HepG2 (cell line): ENCODE results near the gene IFT172. TPM values are rescaled to one million over a fixed set of nuclear protein-coding genes. Genes with fewer than 3 reads are reported as not detected.
A peak's percentile ranks its signal among the peaks of the same experiment; 100 is the strongest.

Experiments used
- CBX2 ChIP-seq, 2 experiments: fragments of 200-600 bp in 1 of 2; sonication (generic); formaldehyde crosslinking in 1 of 2; IDR thresholded peaks; 2 replicates each; pipeline versions ENCODE4 v1.7.0 to v1.8.1; 2018 to 2022; ENCODE audit warnings: low read depth in 2 of 2, low read length in 1 of 2, mild to moderate bottlenecking in 1 of 2, missing genetic modification reagents in 1 of 2
- FOXO1 ChIP-seq: sonication (generic); formaldehyde crosslinking; IDR thresholded peaks from 2 replicates; pipeline ENCODE4 v1.4.0; 2020; ENCODE audit warnings: missing genetic modification reagents
- HNRNPLL ChIP-seq: fragments of 200-400 bp; formaldehyde crosslinking; IDR thresholded peaks from 2 replicates; pipeline ENCODE4 v1.6.1; 2017; ENCODE audit warnings: mild to moderate bottlenecking, low read depth, low read length; ENCODE audit not compliant: poor library complexity, severe bottlenecking
- KLF15 ChIP-seq: sonication (generic); formaldehyde crosslinking; IDR thresholded peaks from 2 replicates; pipeline ENCODE4 v1.8.1; 2023; ENCODE audit warnings: borderline replicate concordance, mild to moderate bottlenecking, inconsistent platforms, missing genetic modification reagents, mixed read lengths
- LBX2 ChIP-seq: sonication (generic); formaldehyde crosslinking; IDR thresholded peaks from 2 replicates; pipeline ENCODE4 v1.5.0; 2020; ENCODE audit warnings: missing genetic modification reagents, mild to moderate bottlenecking, borderline replicate concordance
- MED1 ChIP-seq: sonication (generic); formaldehyde crosslinking; IDR thresholded peaks from 2 replicates; pipeline ENCODE4 v1.4.0; 2020; ENCODE audit warnings: missing genetic modification reagents
- MTF2 ChIP-seq: sonication (generic); formaldehyde crosslinking; IDR thresholded peaks from 2 replicates; pipeline ENCODE4 v1.5.0; 2020; ENCODE audit warnings: missing genetic modification reagents, borderline replicate concordance
- NCOR1 ChIP-seq: fragments of 200-600 bp; sonication (generic); IDR thresholded peaks from 2 replicates; pipeline ENCODE4 v1.7.0; 2017; ENCODE audit warnings: antibody characterized with exemption, low read length, borderline replicate concordance
- NFYB ChIP-seq: sonication (generic); formaldehyde crosslinking; IDR thresholded peaks from 2 replicates; pipeline ENCODE4 v1.4.0; 2020; ENCODE audit warnings: missing genetic modification reagents
- PHF5A ChIP-seq: IDR thresholded peaks from one replicate; pipeline ENCODE4 v1.6.1; 2018; ENCODE audit warnings: low read depth, missing genetic modification reagents; ENCODE audit not compliant: unreplicated experiment
- REST ChIP-seq, 2 experiments: IDR thresholded peaks; 2 replicates each; pipeline ENCODE4 v1.6.1; 2011 to 2012; ENCODE audit warnings: low read length in 2 of 2, borderline replicate concordance in 1 of 2, low read depth in 1 of 2, mild to moderate bottlenecking in 1 of 2, moderate library complexity in 1 of 2
- ZKSCAN5 ChIP-seq: sonication (generic); formaldehyde crosslinking; IDR thresholded peaks from 2 replicates; pipeline ENCODE4 v1.5.1; 2020; ENCODE audit warnings: mild to moderate bottlenecking, missing genetic modification reagents
- ZNF121 ChIP-seq: sonication (generic); formaldehyde crosslinking; IDR thresholded peaks from 2 replicates; pipeline ENCODE4 v1.5.0; 2020; ENCODE audit warnings: mild to moderate bottlenecking, missing genetic modification reagents
- ZNF224 ChIP-seq: sonication (generic); formaldehyde crosslinking; IDR thresholded peaks from 2 replicates; pipeline ENCODE4 v1.5.0; 2020; ENCODE audit warnings: mild to moderate bottlenecking, missing genetic modification reagents
- ZNF225 ChIP-seq: sonication (generic); formaldehyde crosslinking; IDR thresholded peaks from 2 replicates; pipeline ENCODE4 v1.4.0; 2020; ENCODE audit warnings: mild to moderate bottlenecking, missing genetic modification reagents
- ZNF230 ChIP-seq: sonication (generic); formaldehyde crosslinking; IDR thresholded peaks from 2 replicates; pipeline ENCODE4 v1.4.0; 2020; ENCODE audit warnings: mild to moderate bottlenecking, missing genetic modification reagents
- ZNF33B ChIP-seq: sonication (generic); formaldehyde crosslinking; IDR thresholded peaks from 2 replicates; pipeline ENCODE4 v1.5.1; 2020; ENCODE audit warnings: mild to moderate bottlenecking, missing genetic modification reagents
- ZNF619 ChIP-seq: sonication (generic); formaldehyde crosslinking; IDR thresholded peaks from 2 replicates; pipeline ENCODE4 v1.4.0; 2020; ENCODE audit warnings: mild to moderate bottlenecking, missing genetic modification reagents
- ZNF737 ChIP-seq: sonication (generic); formaldehyde crosslinking; IDR thresholded peaks from 2 replicates; pipeline ENCODE4 v1.5.0; 2020; ENCODE audit warnings: missing genetic modification reagents, mild to moderate bottlenecking, borderline replicate concordance
- ZNF777 ChIP-seq: sonication (generic); formaldehyde crosslinking; IDR thresholded peaks from 2 replicates; pipeline ENCODE4 v1.4.0; 2020; ENCODE audit warnings: missing genetic modification reagents
- ZNF879 ChIP-seq: sonication (generic); formaldehyde crosslinking; IDR thresholded peaks from 2 replicates; pipeline ENCODE4 v1.8.1; 2023; ENCODE audit warnings: missing genetic modification reagents
- ZSCAN30 ChIP-seq: sonication (generic); formaldehyde crosslinking; IDR thresholded peaks from 2 replicates; pipeline ENCODE4 v1.5.0; 2020; ENCODE audit warnings: mild to moderate bottlenecking, missing genetic modification reagents
- ZSCAN5A ChIP-seq: sonication (generic); formaldehyde crosslinking; IDR thresholded peaks from 2 replicates; pipeline ENCODE4 v1.8.0; 2022; ENCODE audit warnings: mild to moderate bottlenecking, missing genetic modification reagents, borderline replicate concordance
- polyA plus RNA-seq, 8 experiments: library from polyadenylated mRNA; depleted of rRNA in 3 of 8; stranded (reverse) in 7 of 8; unstranded in 1 of 8; fragments of >200 nt; fragmentation: Illumina TruSeq in 4 of 8; extraction: Trizol in 4 of 8; gene quantifications; 2 replicates each; pipeline versions ENCODE4 v1.2.1 to v1.2.3, GENCODE V29; 2011 to 2016; ENCODE audit warnings: low read depth in 4 of 8, missing spikeins in 1 of 8, mixed read lengths in 1 of 8; ENCODE audit not compliant: insufficient read depth in 1 of 8
- total RNA-seq, 5 experiments: library from RNA; depleted of rRNA; stranded (reverse); fragments of >200 nt; fragmentation: Illumina TruSeq; extraction: Trizol; gene quantifications; 2 replicates each; pipeline ENCODE4 v1.2.3, GENCODE V29; 2016; ENCODE audit warnings: low read depth in 1 of 5
- TF ChIP-seq, protein P1 (sequence below): sonication (generic); formaldehyde crosslinking; IDR thresholded peaks from 2 replicates; pipeline ENCODE4 v1.5.0; 2020; ENCODE audit warnings: missing genetic modification reagents

The IFT172 gene
- total and polyA plus RNA-seq, 2 of the 13 experiments (the other 11 are each of a cell fraction or from before 2014, with no cell fraction given), result 21.6 to 35.7 TPM

DNA sequence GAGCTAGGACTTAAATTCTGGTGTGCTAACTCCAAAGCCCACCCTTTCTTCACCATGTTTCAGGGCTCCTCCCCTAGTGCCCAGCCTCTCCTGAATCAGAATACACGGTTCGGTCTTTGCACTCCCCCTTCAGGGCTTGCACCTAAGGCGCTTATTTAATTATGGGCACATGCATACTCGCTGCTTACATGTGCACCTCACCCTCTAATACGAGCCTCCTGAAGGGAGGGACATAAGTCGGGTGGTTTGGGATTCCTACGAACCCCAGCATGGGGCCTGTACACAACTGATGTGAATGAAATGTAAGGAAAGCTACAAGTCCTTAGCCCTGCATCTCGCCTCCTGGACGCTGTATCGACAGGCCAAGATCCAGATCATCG is 435 bp downstream of the IFT172 start (continued):
- no peak for TF ChIP-seq KLF15 (CRISPR knock-in tag)
- TF ChIP-seq FOXO1 (CRISPR knock-in tag), result no peak
- TF ChIP-seq ZNF121 (CRISPR knock-in tag), result peak; percentile 70
- no peak for TF ChIP-seq MTF2
- no peak for TF ChIP-seq PHF5A (CRISPR knock-in tag)
- no peak for TF ChIP-seq ZNF879 (CRISPR knock-in tag)
- no peak for TF ChIP-seq HNRNPLL
- TF ChIP-seq NCOR1, result 0 out of 2 replicates have a peak, but pooled peaks have one; percentile 5
- 0 out of 2 replicates have a peak, but pooled peaks have one; percentile 11 for TF ChIP-seq ZNF619 (CRISPR knock-in tag)
- TF ChIP-seq ZNF230 (CRISPR knock-in tag), result no peak
- TF ChIP-seq ZNF225 (CRISPR knock-in tag), result no peak
- TF ChIP-seq ZSCAN5A (CRISPR knock-in tag), result no peak
- TF ChIP-seq ZSCAN30 (CRISPR knock-in tag), result no peak
- no peak for TF ChIP-seq NFYB
- TF ChIP-seq, protein P1, sequence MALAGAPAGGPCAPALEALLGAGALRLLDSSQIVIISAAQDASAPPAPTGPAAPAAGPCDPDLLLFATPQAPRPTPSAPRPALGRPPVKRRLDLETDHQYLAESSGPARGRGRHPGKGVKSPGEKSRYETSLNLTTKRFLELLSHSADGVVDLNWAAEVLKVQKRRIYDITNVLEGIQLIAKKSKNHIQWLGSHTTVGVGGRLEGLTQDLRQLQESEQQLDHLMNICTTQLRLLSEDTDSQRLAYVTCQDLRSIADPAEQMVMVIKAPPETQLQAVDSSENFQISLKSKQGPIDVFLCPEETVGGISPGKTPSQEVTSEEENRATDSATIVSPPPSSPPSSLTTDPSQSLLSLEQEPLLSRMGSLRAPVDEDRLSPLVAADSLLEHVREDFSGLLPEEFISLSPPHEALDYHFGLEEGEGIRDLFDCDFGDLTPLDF, result no peak
- TF ChIP-seq ZNF777 (CRISPR knock-in tag), result no peak
- no peak for TF ChIP-seq ZKSCAN5
- 0 out of 2 replicates have a peak, but pooled peaks have one; percentile 61 for TF ChIP-seq ZNF737 (CRISPR knock-in tag)
- no peak for TF ChIP-seq LBX2 (CRISPR knock-in tag)
- TF ChIP-seq REST (IDR thresholded peaks at IDR 0.05; ENCODE audit: borderline replicate concordance in 1 of 2, low read depth in 1 of 2, low read length in 2 of 2), result no peak
- no peak for TF ChIP-seq CBX2 (IDR thresholded peaks at IDR 0.05; ENCODE audit: low read depth, low read length)
- no peak for TF ChIP-seq CBX2 (CRISPR knock-in tag; IDR thresholded peaks at IDR 0.05; ENCODE audit: low read depth)
- TF ChIP-seq MED1, result no peak
- 0 out of 2 replicates have a peak, but pooled peaks have one; percentile 23 for TF ChIP-seq ZNF33B (CRISPR knock-in tag)
- TF ChIP-seq ZNF224 (CRISPR knock-in tag), result no peak
